K562 (cell line): ENCODE measurements around the gene VLDLR. TPM values are rescaled to one million over a fixed set of nuclear protein-coding genes. Genes with fewer than 3 reads are reported as not detected.

Source experiments
- ATAC-seq: fragments of 200-7000 bp; cut with Tn5 transposase; 3 replicates; pipeline ENCODE4 v1.9.1; 2020; ENCODE audit warnings: moderate library complexity
- BruUV-seq: library from RNA; stranded (reverse); fragments of 400-500 nt; replicated peaks from 2 replicates; lab custom pipeline; 2021; lab: Mats Ljungman, UMichigan
- CTCF ChIA-PET: fragments of 300-600 bp; formaldehyde crosslinking; extraction: SDS; loops from one replicate; lab custom pipeline; 2021; ENCODE audit warnings: low intra/inter-chr PET ratio; lab: Yijun Ruan, JAX
- POLR2A ChIA-PET: fragments of 300-600, 350-650 bp; sonication (Branson Sonifier 250); formaldehyde crosslinking; extraction: SDS; loops from one replicate; lab custom pipeline; 2021; ENCODE audit warnings: antibody characterized with exemption, inconsistent platforms; lab: Yijun Ruan, JAX
- DNase-seq, 4 experiments: peaks; one replicate each; pipeline versions ENCODE4 v3.0.0 to v3.0.0-alpha.2; 2011 to 2018; ENCODE audit warnings: low spot score in 3 of 4, mixed read lengths in 3 of 4; ENCODE audit errors: extremely low read depth in 1 of 4
- FAIRE-seq: peaks from 2 replicates; lab custom pipeline; 2011; peaks lifted over from hg19 to GRCh38; lab: Jason Lieb, UNC
- H2AFZ ChIP-seq: 2 replicates; pipeline ENCODE4 v1.6.0; 2011; ENCODE audit warnings: low read depth, low read length, control low read depth, inconsistent platforms
- H3K27ac ChIP-seq: fragments of 200-600 bp; 3 replicates; pipeline ENCODE4 v1.8.0; 2011; ENCODE audit warnings: low read depth, mild to moderate bottlenecking, control low read depth, inconsistent platforms, low read length, moderate library complexity, mixed read lengths; ENCODE audit errors: extremely low read depth
- H3K27me3 ChIP-seq, 2 experiments: fragments of 300-600 bp in 1 of 2; 2 replicates in 1 of 2; 3 replicates in 1 of 2; pipeline versions ENCODE4 v1.6.0 to v1.8.0; 2011; ENCODE audit warnings: inconsistent platforms in 2 of 2, low read length in 2 of 2, mild to moderate bottlenecking in 1 of 2, mixed read lengths in 1 of 2, moderate library complexity in 1 of 2; ENCODE audit not compliant: control insufficient read depth in 2 of 2, insufficient read depth in 2 of 2
- H3K36me3 ChIP-seq: fragments of 300-600 bp; 3 replicates; pipeline ENCODE4 v1.8.0; 2011; ENCODE audit warnings: mild to moderate bottlenecking, low read length, inconsistent platforms; ENCODE audit not compliant: control insufficient read depth, insufficient read depth
- H3K4me1 ChIP-seq, 2 experiments: fragments of 200-600 bp in 1 of 2; replicated peaks in 1 of 2; 2 replicates in 1 of 2; 3 replicates in 1 of 2; pipeline versions ENCODE4 v1.5.1 to v1.8.0; 2011; ENCODE audit warnings: inconsistent platforms in 2 of 2, low read length in 2 of 2, mild to moderate bottlenecking in 1 of 2, mixed read lengths in 1 of 2, moderate library complexity in 1 of 2; ENCODE audit not compliant: control insufficient read depth in 2 of 2, insufficient read depth in 2 of 2
- H3K4me2 ChIP-seq: 2 replicates; pipeline ENCODE4 v1.6.1; 2011; ENCODE audit warnings: low read length, control low read depth, inconsistent platforms, mixed read lengths; ENCODE audit not compliant: insufficient read depth
- H3K4me3 ChIP-seq: fragments of 200-600 bp; sonication (generic), shearing (Covaris generic); 2 replicates; pipeline ENCODE4 v1.5.1; 2016; ENCODE audit warnings: control low read depth, inconsistent platforms
- H3K79me2 ChIP-seq: fragments of 200-600 bp; 3 replicates; pipeline ENCODE4 v1.8.0; 2011; ENCODE audit warnings: low read length, inconsistent platforms; ENCODE audit not compliant: control insufficient read depth, insufficient read depth
- H3K9ac ChIP-seq, 2 experiments: 2 replicates each; pipeline versions ENCODE4 v1.6.0 to v1.6.1; 2011; ENCODE audit warnings: low read depth in 2 of 2, low read length in 2 of 2, control low read depth in 1 of 2, inconsistent platforms in 1 of 2, mild to moderate bottlenecking in 1 of 2, mixed read lengths in 1 of 2; ENCODE audit not compliant: insufficient read depth in 1 of 2
- H3K9me1 ChIP-seq: one replicate; pipeline ENCODE4 v1.6.0; 2011; ENCODE audit warnings: inconsistent platforms, mild to moderate bottlenecking, low read length, moderate library complexity; ENCODE audit not compliant: control insufficient read depth, insufficient read depth
- H3K9me3 ChIP-seq: replicated peaks from 2 replicates; pipeline ENCODE4 v1.5.1; 2011; ENCODE audit warnings: low read depth, low read length, inconsistent platforms; ENCODE audit not compliant: control insufficient read depth, insufficient read depth
- H4K20me1 ChIP-seq: replicated peaks from 2 replicates; pipeline ENCODE4 v1.6.1; 2011; ENCODE audit warnings: low read length, inconsistent platforms, mixed read lengths; ENCODE audit not compliant: control insufficient read depth, insufficient read depth
- CBFB ChIP-seq: sonication (generic); formaldehyde crosslinking; IDR thresholded peaks from 2 replicates; pipeline ENCODE4 v1.4.0; 2020; ENCODE audit warnings: mild to moderate bottlenecking, missing genetic modification reagents
- EGR1 ChIP-seq: fragments of 450-650 bp; conservative IDR thresholded peaks from 2 replicates; pipeline ENCODE4 v1.6.1; 2017; ENCODE audit warnings: mild to moderate bottlenecking
- HDAC6 ChIP-seq: IDR thresholded peaks from 2 replicates; pipeline ENCODE4 v1.6.1; 2012; ENCODE audit warnings: low read depth, mild to moderate bottlenecking, control low read depth, inconsistent platforms, low read length, moderate library complexity
- IRF1 ChIP-seq: sonication (generic); formaldehyde crosslinking; IDR thresholded peaks from 2 replicates; pipeline ENCODE4 v1.8.0; 2022; ENCODE audit warnings: missing genetic modification reagents, mild to moderate bottlenecking, borderline replicate concordance
- MAFK ChIP-seq: IDR thresholded peaks from 2 replicates; pipeline ENCODE4 v1.6.1; 2011; ENCODE audit warnings: low read length, improper control_type of control experiment
- NFATC3 ChIP-seq: fragments of 450-650 bp; IDR thresholded peaks from 2 replicates; pipeline ENCODE4 v1.6.1; 2017; ENCODE audit warnings: mild to moderate bottlenecking
- RBM22 ChIP-seq: fragments of 200-400 bp; formaldehyde crosslinking; IDR thresholded peaks from 2 replicates; pipeline ENCODE4 v1.6.1; 2018; ENCODE audit warnings: low read length, low read depth; ENCODE audit not compliant: poor library complexity, severe bottlenecking
- RUNX1 ChIP-seq: sonication (generic); IDR thresholded peaks from 2 replicates; pipeline ENCODE4 v1.6.1; 2016; ENCODE audit warnings: antibody characterized with exemption, low read depth
- ZKSCAN8 ChIP-seq: fragments of 200-800 bp; sonication (Bioruptor generic); IDR thresholded peaks from 2 replicates; pipeline ENCODE4 v1.6.1; 2016; ENCODE audit warnings: missing genetic modification characterization, missing compliant biosample characterization
- WGBS: fragments of 100-300 bp; shearing (Covaris generic); methylation state at CpG from one replicate; pipeline ENCODE4 v1.1.6; 2016; ENCODE audit warnings: low coverage, mixed read lengths; ENCODE audit not compliant: insufficient coverage; ENCODE audit errors: missing lambda C conversion rate; 5-methylcytosine and 5-hydroxymethylcytosine counted together
- in situ Hi-C: fragments of 300-500 bp; cut with MboI; formaldehyde crosslinking; loops from 4 replicates; pipeline ENCODE4 v1.15.0; 2018; ENCODE audit warnings: inconsistent platforms, mixed read lengths
- intact Hi-C: fragments of 100-400 bp; cut with micrococcal nuclease; formaldehyde crosslinking; loops from 2 replicates; pipeline ENCODE4 v1.14.2; 2022
- polyA plus RNA-seq, 8 experiments: library from polyadenylated mRNA; depleted of rRNA in 4 of 8; stranded (reverse) in 5 of 8; unstranded in 3 of 8; fragments of >200 nt; fragmentation: Nextera tagmentation in 2 of 8; fragmentation: Illumina TruSeq in 1 of 8; extraction: Ambion mirVana in 2 of 8; extraction: Trizol in 1 of 8; gene quantifications; 2 replicates each; pipeline versions ENCODE4 v1.2.1 to v1.2.3, GENCODE V29; 2011 to 2014; ENCODE audit warnings: inconsistent platforms in 1 of 8, missing spikeins in 1 of 8
- total RNA-seq, 7 experiments: library from RNA; depleted of rRNA in 6 of 7; stranded (reverse); fragments of >200 nt in 6 of 7; fragmentation: Illumina TruSeq in 2 of 7; extraction: Trizol in 2 of 7; gene quantifications; 2 replicates each; pipeline versions ENCODE4 v1.2.1 to v1.2.3, GENCODE V29; 2011 to 2021; ENCODE audit warnings: low replicate concordance in 1 of 7

Gene VLDLR
- total and polyA plus RNA-seq, 9 of the 15 experiments (the other 6 are each of a cell fraction or from before 2014, with no cell fraction given) = 0.03 to 0.58 (median 0.08) TPM

- no peaks in the 10 kb centered on the region for H3K27me3 ChIP-seq
- ChIA-PET CTCF (no interaction called here), POLR2A (no interaction called here)
- DNase-seq (no peak), ATAC-seq (no peak), FAIRE-seq (no peak)
- H3K9me1 ChIP-seq = no peaks in the 10 kb centered on the region
- no peaks in the 10 kb centered on the region for H3K36me3 ChIP-seq
- intact Hi-C loops = no loop called here
- BruUV-seq = no TSS peak
- H3K4me3 ChIP-seq = no peak overlapping the region
- in situ Hi-C loops = no loop called here
- WGBS = 43% methylated on average over 3 of the region's 3 CpGs
- no peaks in the 10 kb centered on the region for H3K79me2 ChIP-seq
- no peaks in the 10 kb centered on the region for H3K9me3 ChIP-seq
- H3K27ac ChIP-seq = no peak overlapping the region
- no peak overlapping the region for H3K4me2 ChIP-seq
- no peak overlapping the region for H2AFZ ChIP-seq
- H4K20me1 ChIP-seq = no peaks in the 10 kb centered on the region
- H3K9ac ChIP-seq = no peak overlapping the region
- no peak for TF ChIP-seq CBFB (CRISPR knock-in tag)
- no peak for TF ChIP-seq ZKSCAN8 (CRISPR knock-in tag)
- TF ChIP-seq EGR1 = no peak
- TF ChIP-seq IRF1 (CRISPR knock-in tag) = no peak
- no peak for TF ChIP-seq NFATC3
- no peak for TF ChIP-seq RBM22
- no peak for TF ChIP-seq RUNX1
- no peak for TF ChIP-seq HDAC6
- no peak for TF ChIP-seq MAFK
- H3K4me1 ChIP-seq = no peaks in the 10 kb centered on the region
Measured at GRCh38 chr9:2693056-2693455, 71.5 kb downstream of the VLDLR start.
